NOMO-1 (cell line): Measurements from ENCODE around the gene LVRN.

ENCODE experiments used
- DNase-seq, 2 experiments: peaks; one replicate each; lab custom pipeline; 2025; ENCODE audit not compliant: unreplicated experiment in 2 of 2; lab: John Stamatoyannopoulos, UW

Gene LVRN

GRCh38 chr5:116013207-116013785 is 51.0 kb downstream of the LVRN start:
- DNase-seq = no peak

GRCh38 chr5:116013936-116014335 is 51.7 kb downstream of the LVRN start:
- no peak for DNase-seq

GRCh38 chr5:116023619-116024018 is 61.3 kb downstream of the LVRN start:
- no peak for DNase-seq

GRCh38 chr5:116025866-116026265 is 63.6 kb downstream of the LVRN start:
- DNase-seq = no peak

- DNase-seq = peak; percentile 84 to 96
Observed at GRCh38 chr5:116032094-116032517, 69.8 kb downstream of the LVRN start, which contains the start of gene ARL14EPL. TSS of gene ARL14EPL (plus strand) at chr5:116032472. CDS start at chr5:116051466, 18,994 bp downstream.

GRCh38 chr5:116032991-116033390 is 70.7 kb downstream of the LVRN start:
- no peak for DNase-seq

- DNase-seq = no peak
Observed at GRCh38 chr5:116035123-116035522, 72.8 kb downstream of the LVRN start.

GRCh38 chr5:116037236-116037822 is 75.1 kb downstream of the LVRN start:
- DNase-seq = no peak

GRCh38 chr5:116038817-116039216 is 76.5 kb downstream of the LVRN start:
- DNase-seq = peak; percentile 74 to 81

GRCh38 chr5:116042375-116042774 is 80.1 kb downstream of the LVRN start:
- no peak for DNase-seq

- no peak for DNase-seq
Observed at GRCh38 chr5:116044073-116044472, 81.8 kb downstream of the LVRN start.

- no peak for DNase-seq
Observed at GRCh38 chr5:116045821-116046220, 83.5 kb downstream of the LVRN start.

GRCh38 chr5:116046261-116046660 is 84.0 kb downstream of the LVRN start:
- DNase-seq = no peak

GRCh38 chr5:116046823-116047222 is 84.5 kb downstream of the LVRN start:
- no peak for DNase-seq

GRCh38 chr5:116058346-116058936 is 96.2 kb downstream of the LVRN start:
- peak; percentile 19 to 62 for DNase-seq

GRCh38 chr5:116062352-116062751 is 100.1 kb downstream of the LVRN start:
- DNase-seq = no peak

- DNase-seq = no peak
Observed at GRCh38 chr5:116063950-116064349, 101.7 kb downstream of the LVRN start.

GRCh38 chr5:116068028-116068632 is 105.9 kb downstream of the LVRN start:
- peak; percentile 23 to 44 for DNase-seq

GRCh38 chr5:116071211-116071610 is 108.9 kb downstream of the LVRN start:
- DNase-seq = no peak

- no peak for DNase-seq
Observed at GRCh38 chr5:116075191-116075831, 113.0 kb downstream of the LVRN start.

- DNase-seq = peak; percentile 59 to 86
Observed at GRCh38 chr5:116076496-116076895, 114.2 kb downstream of the LVRN start.
